A375 (cell line): ENCODE data around the gene MKKS. TPM values are rescaled to one million over a fixed set of nuclear protein-coding genes. Genes with fewer than 3 reads are reported as not detected.

Experiments
- total RNA-seq: library from RNA; depleted of rRNA; stranded (reverse); fragments of >200 nt; shearing (Covaris generic); gene quantifications from 2 replicates; pipeline ENCODE4 v1.2.3, GENCODE V29; 2014; rRNA removed

The MKKS gene
- 6.9 and 7.3 TPM in 2 replicates for total RNA-seq

DNA sequence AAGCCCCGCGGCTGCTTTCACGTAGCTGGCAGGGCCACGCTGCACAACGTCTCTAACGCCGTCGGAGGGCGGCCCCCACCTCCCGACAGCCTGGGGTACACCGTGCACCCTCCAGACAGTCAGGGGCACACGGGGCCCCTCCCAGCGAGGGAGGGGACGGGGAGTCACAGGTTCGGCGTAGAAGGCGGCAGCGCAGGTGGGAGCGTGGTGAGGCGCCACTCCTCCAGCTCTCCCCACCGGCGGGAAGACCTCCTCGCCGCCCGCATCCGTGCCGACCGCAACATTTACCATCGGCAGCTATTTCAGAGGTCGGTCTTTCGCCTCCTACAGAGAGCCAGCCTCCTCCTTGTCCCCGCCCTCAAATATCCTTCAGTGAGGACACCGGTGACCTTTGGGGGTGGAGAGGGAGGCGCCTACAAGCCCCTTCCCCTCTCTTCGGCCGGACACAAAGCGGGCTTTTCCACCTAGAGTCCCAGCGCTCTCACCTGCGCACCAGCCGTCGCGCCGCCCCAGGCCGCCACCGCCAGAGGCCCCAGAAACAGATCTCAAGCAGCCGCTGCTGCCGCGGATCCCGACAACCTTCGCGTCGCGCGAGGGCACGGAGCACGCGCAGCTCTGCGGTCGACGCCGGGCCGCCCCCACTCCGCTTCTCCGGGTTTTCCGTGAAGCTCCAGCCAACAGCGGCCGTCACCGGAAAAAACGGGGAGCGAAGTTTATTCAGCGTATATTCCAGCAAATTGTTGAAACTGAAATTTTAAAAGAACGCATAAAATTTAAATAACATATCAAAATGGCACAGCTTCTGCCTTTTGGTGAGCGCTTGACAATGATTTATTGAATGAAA lies at the start of gene MKKS:
MKKS (minus strand) TSS at position 600 of the 844 bp plus-strand sequence. CDS start 20,708 bp downstream, outside the sequence.

GRCh38 chr20:10434832-10435812 lies 1.1 kb upstream of the MKKS start, which contains the start of gene SLX4IP:
Gene SLX4IP, plus strand, starts transcription at chr20:10435305. Its CDS starts 22,900 bp downstream, at chr20:10458205.

Other genes starting within 250 kb of the MKKS start
- 0.34 and 0.64 TPM in 2 replicates for gene SNAP25, start 215.4 kb downstream of the MKKS start, total RNA-seq
- gene SLX4IP, start 1.1 kb upstream of the MKKS start, total RNA-seq, result 4.3 and 4.6 TPM in 2 replicates
- 20.1 and 27.2 TPM in 2 replicates for gene JAG1, start 239.8 kb upstream of the MKKS start, total RNA-seq